ENCODE results near the gene ACKR4.

GRCh38 chr3:132596816-132597433, at the start of gene ACKR4:
- TF ChIP-seq CTCF (conservative IDR thresholded peaks at IDR 0.05), result no peak
- TF ChIP-seq EZH2 (IDR thresholded peaks at IDR 0.05; ENCODE audit: low read depth), result no peak

Measured in PC-9 (cell line).